ENCODE measurements around the gene NUDCD3. TPM values are rescaled to one million over a fixed set of nuclear protein-coding genes. Genes with fewer than 3 reads are reported as not detected.
A peak's percentile ranks its signal among the peaks of the same experiment; 100 is the strongest.

Gene NUDCD3
- total RNA-seq, 1 experiment from 2014 or later: 71.9 TPM

GRCh38 chr7:44522315-44522714 lies 31.9 kb upstream of the NUDCD3 start:
- Histone ChIP-seq H3K4ac (ENCODE audit: low read depth, low read length) (no peak overlapping the region), H4K8ac (replicated peaks; ENCODE audit: insufficient read length, low read depth, low read length) (no peak overlapping the region)
- WGBS (ENCODE audit: extremely low coverage, insufficient read length, low lambda C conversion rate): no CpG with 5 or more reads among the region's 3 CpGs

More at GRCh38 chr7:44522315-44522714, 31.9 kb upstream of the NUDCD3 start:
- no peaks in the 10 kb centered on the region for H3K79me2 ChIP-seq (ENCODE audit: insufficient read depth, low read length)
- H3K18ac ChIP-seq (ENCODE audit: insufficient read length, low read depth, low read length): no peak overlapping the region
- Mint-ChIP-seq H3K4me3 (no peak overlapping the region), H3K4me1 (no peaks in the 10 kb centered on the region), H3K27me3 (ENCODE audit: low read depth) (peaks cover 12% of the 10 kb centered on the region), H3K36me3 (ENCODE audit: insufficient read depth in 1 of 3, low read depth in 3 of 3) (0 out of 7 replicates have a peak, but pooled peaks cover 0 to 4% (median 0%) of the 10 kb centered on the region in 3 experiments), H3K27ac (peak overlapping the region in 1 of 3 experiments; percentile 53; a peak in 1 of 7 replicates), H3K9me3 (peaks cover 20% of the 10 kb centered on the region in 2 experiments)
- no peak overlapping the region for H2BK20ac ChIP-seq (ENCODE audit: low read depth, low read length, poor library complexity, severe bottlenecking)
- H2BK120ac ChIP-seq (ENCODE audit: low read depth, low read length, poor library complexity, severe bottlenecking): no peak overlapping the region
- no peak overlapping the region for H4K91ac ChIP-seq (ENCODE audit: insufficient read length, low read depth, low read length)
- no peak overlapping the region for H2BK12ac ChIP-seq (ENCODE audit: insufficient read length, low read depth, low read length)
- H3K4me2 ChIP-seq (ENCODE audit: insufficient read depth, insufficient read length, low read length): no peak overlapping the region
- no peak overlapping the region for H3K56ac ChIP-seq (ENCODE audit: insufficient read length, low read depth, low read length)
- no peak for DNase-seq
- H3K9ac ChIP-seq (ENCODE audit: extremely low read depth, insufficient read length, low read length): no peak overlapping the region
- H4K5ac ChIP-seq (ENCODE audit: insufficient read length, low read depth, low read length): no peak overlapping the region
- H4K20me1 ChIP-seq (ENCODE audit: control insufficient read depth, insufficient read depth, insufficient read length): no peaks in the 10 kb centered on the region
- H2BK15ac ChIP-seq (ENCODE audit: low read depth, low read length): no peak overlapping the region
- no peak overlapping the region for H2BK5ac ChIP-seq (ENCODE audit: insufficient read length, low read length)
- H3T11ph ChIP-seq (ENCODE audit: low read length): no peak overlapping the region
- H3K23me2 ChIP-seq (ENCODE audit: insufficient read length, low read depth, low read length, poor library complexity, severe bottlenecking): no peaks in the 10 kb centered on the region
- no peak overlapping the region for H2AK5ac ChIP-seq (ENCODE audit: insufficient read length, low read length)
- H3K27me3 ChIP-seq (ENCODE audit: insufficient read depth, low read length): no peaks in the 10 kb centered on the region
- H3K79me1 ChIP-seq (ENCODE audit: insufficient read depth, low read depth, low read length, poor library complexity, severe bottlenecking): no peaks in the 10 kb centered on the region
- no peaks in the 10 kb centered on the region for H3K9me3 ChIP-seq (ENCODE audit: control insufficient read depth, low read depth, low read length)
- no peak overlapping the region for H3K14ac ChIP-seq (ENCODE audit: insufficient read depth, low read length)
- H2AFZ ChIP-seq (ENCODE audit: low read length): no peak overlapping the region
- no peaks in the 10 kb centered on the region for H3K4me1 ChIP-seq (ENCODE audit: insufficient read depth, low read length)
- no peak overlapping the region for H3K27ac ChIP-seq (ENCODE audit: insufficient read length, low read depth, low read length)
- H3K23ac ChIP-seq (ENCODE audit: insufficient read length, low read depth, low read length): no peak overlapping the region
- TF ChIP-seq CTCF (conservative IDR thresholded peaks at IDR 0.05): no peak

Measured in H9 (cell line).